ENCODE measurements around the gene AURKAIP1.

DNA sequence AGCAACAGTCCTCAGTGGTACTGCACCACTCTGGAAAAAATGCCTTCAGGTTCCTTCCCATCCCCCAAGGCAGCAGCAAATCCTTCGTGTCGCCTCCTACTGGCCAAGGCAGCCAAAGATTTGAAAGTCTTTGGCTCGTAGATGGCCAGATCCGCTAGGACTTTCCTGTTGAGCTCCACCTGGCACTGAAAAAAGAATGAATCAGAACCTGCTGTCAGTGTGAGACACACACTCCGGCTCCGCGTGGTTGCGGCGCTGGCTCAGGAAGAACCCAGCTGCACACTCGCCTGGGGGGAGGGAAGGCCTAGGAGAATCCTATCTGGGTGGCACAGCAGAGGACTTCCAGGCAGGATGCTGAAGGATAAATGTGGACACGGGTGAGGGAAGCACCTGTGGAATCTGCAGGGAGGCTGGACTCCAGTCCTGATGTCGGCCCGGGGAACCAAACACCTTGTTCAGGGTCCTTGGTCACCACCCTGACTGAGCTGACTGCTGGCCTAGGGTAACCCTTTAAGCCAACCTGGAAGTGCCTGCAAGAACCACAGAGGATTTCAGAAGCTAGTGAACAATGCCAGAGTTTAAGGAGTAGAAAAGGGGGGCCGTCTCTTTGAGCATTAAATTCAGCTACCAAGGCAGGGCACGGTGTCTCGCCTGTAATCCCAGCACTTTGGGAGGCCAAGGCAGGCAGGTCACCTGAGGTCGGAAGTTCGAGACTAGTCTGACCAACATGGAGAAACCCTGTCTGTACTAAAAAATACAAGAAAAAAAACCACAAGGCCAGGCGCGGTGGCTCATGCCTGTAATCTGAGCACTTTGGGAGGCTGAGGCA lies 27.3 kb upstream of the AURKAIP1 start:
- TF ChIP-seq, protein P1, sequence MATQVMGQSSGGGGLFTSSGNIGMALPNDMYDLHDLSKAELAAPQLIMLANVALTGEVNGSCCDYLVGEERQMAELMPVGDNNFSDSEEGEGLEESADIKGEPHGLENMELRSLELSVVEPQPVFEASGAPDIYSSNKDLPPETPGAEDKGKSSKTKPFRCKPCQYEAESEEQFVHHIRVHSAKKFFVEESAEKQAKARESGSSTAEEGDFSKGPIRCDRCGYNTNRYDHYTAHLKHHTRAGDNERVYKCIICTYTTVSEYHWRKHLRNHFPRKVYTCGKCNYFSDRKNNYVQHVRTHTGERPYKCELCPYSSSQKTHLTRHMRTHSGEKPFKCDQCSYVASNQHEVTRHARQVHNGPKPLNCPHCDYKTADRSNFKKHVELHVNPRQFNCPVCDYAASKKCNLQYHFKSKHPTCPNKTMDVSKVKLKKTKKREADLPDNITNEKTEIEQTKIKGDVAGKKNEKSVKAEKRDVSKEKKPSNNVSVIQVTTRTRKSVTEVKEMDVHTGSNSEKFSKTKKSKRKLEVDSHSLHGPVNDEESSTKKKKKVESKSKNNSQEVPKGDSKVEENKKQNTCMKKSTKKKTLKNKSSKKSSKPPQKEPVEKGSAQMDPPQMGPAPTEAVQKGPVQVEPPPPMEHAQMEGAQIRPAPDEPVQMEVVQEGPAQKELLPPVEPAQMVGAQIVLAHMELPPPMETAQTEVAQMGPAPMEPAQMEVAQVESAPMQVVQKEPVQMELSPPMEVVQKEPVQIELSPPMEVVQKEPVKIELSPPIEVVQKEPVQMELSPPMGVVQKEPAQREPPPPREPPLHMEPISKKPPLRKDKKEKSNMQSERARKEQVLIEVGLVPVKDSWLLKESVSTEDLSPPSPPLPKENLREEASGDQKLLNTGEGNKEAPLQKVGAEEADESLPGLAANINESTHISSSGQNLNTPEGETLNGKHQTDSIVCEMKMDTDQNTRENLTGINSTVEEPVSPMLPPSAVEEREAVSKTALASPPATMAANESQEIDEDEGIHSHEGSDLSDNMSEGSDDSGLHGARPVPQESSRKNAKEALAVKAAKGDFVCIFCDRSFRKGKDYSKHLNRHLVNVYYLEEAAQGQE (IDR thresholded peaks at IDR 0.05; ENCODE audit: insufficient read depth in 1 of 2, low read depth in 2 of 2, low read length in 2 of 2) = no peak
- TF ChIP-seq POLR2AphosphoS5 (IDR thresholded peaks at IDR 0.05; ENCODE audit: low read depth, low read length) (peak; percentile 14), SIN3A (IDR thresholded peaks at IDR 0.05; ENCODE audit: borderline replicate concordance, insufficient read depth, low read length) (peak; percentile 52; the same call in 1 of the 2 replicates)

Measured in PFSK-1 (cell line).